HUES48 (cell line): ENCODE measurements around the gene VGLL4.

Experiments
- H3K27ac ChIP-seq: one replicate; pipeline ENCODE4 v1.7.0; 2013; ENCODE audit warnings: low read depth, low read length, inconsistent platforms
- H3K27me3 ChIP-seq: 2 replicates; pipeline ENCODE4 v1.6.1; 2013; ENCODE audit warnings: mild to moderate bottlenecking, low read length; ENCODE audit not compliant: control insufficient read depth, insufficient read depth
- H3K36me3 ChIP-seq: 2 replicates; pipeline ENCODE4 v1.6.1; 2013; ENCODE audit warnings: low read length; ENCODE audit not compliant: control insufficient read depth, insufficient read depth
- H3K4me1 ChIP-seq: 2 replicates; pipeline ENCODE4 v1.6.1; 2013; ENCODE audit warnings: mild to moderate bottlenecking, low read length; ENCODE audit not compliant: control insufficient read depth, insufficient read depth
- H3K4me3 ChIP-seq: 2 replicates; pipeline ENCODE4 v1.5.1; 2013; ENCODE audit warnings: mild to moderate bottlenecking, low read depth, low read length
- H3K9ac ChIP-seq: 2 replicates; pipeline ENCODE4 v1.6.1; 2013; ENCODE audit warnings: mild to moderate bottlenecking, low read depth, low read length, moderate library complexity
- H3K9me3 ChIP-seq: 2 replicates; pipeline ENCODE4 v1.6.1; 2013; ENCODE audit warnings: low read length; ENCODE audit not compliant: control insufficient read depth, insufficient read depth

VGLL4 gene

GRCh38 chr3:11569156-11569741 is 74.5 kb downstream of the VGLL4 start:
- Histone ChIP-seq H3K36me3 (peaks cover 9% of the 10 kb centered on the region; the same call in 1 of the 2 replicates), H3K4me3 (no peak overlapping the region), H3K27me3 (no peaks in the 10 kb centered on the region), H3K4me1 (no peaks in the 10 kb centered on the region), H3K9me3 (no peaks in the 10 kb centered on the region), H3K9ac (no peak overlapping the region), H3K27ac (no peak overlapping the region)

- Histone ChIP-seq H3K4me1 (no peaks in the 10 kb centered on the region), H3K9ac (no peak overlapping the region), H3K9me3 (no peaks in the 10 kb centered on the region), H3K4me3 (no peak overlapping the region), H3K27me3 (no peaks in the 10 kb centered on the region), H3K36me3 (peaks cover 11% of the 10 kb centered on the region; the same call in 1 of the 2 replicates), H3K27ac (no peak overlapping the region)
These were observed 75.1 kb downstream of the VGLL4 start for GRCh38 chr3:11568503-11569155.

- Histone ChIP-seq H3K4me3 (no peak overlapping the region), H3K27me3 (no peaks in the 10 kb centered on the region), H3K4me1 (no peaks in the 10 kb centered on the region), H3K9ac (no peak overlapping the region), H3K27ac (no peak overlapping the region), H3K9me3 (no peaks in the 10 kb centered on the region), H3K36me3 (peaks cover 19% of the 10 kb centered on the region; the same call in 1 of the 2 replicates)
These were observed 75.9 kb downstream of the VGLL4 start for GRCh38 chr3:11567516-11568467.

DNA sequence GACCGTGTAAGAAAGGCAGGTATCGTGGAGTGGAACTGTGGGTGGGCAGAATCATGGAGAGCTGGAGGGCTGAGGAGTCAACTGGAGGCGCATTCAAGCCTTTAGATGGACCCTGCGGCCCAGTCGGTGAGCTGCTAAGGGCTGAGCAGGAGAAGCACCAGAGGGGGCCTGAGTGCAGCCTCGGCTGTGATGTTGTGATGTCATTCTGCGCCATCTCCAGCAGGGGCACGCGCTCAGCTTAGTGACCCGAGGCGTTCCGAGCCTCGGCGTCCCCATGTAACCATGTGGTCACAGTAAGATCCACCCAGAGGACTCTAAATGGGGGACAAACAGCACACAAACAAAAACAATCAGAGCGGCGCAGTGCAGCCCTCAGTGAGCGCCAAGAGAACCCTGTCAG is 76.8 kb downstream of the VGLL4 start:
- H3K4me1 ChIP-seq = no peaks in the 10 kb centered on the region
- no peaks in the 10 kb centered on the region for H3K9me3 ChIP-seq
- no peak overlapping the region for H3K4me3 ChIP-seq
- peaks cover 23% of the 10 kb centered on the region; the same call in 1 of the 2 replicates for H3K36me3 ChIP-seq
- no peak overlapping the region for H3K27ac ChIP-seq
- H3K27me3 ChIP-seq = no peaks in the 10 kb centered on the region
- no peak overlapping the region for H3K9ac ChIP-seq

DNA sequence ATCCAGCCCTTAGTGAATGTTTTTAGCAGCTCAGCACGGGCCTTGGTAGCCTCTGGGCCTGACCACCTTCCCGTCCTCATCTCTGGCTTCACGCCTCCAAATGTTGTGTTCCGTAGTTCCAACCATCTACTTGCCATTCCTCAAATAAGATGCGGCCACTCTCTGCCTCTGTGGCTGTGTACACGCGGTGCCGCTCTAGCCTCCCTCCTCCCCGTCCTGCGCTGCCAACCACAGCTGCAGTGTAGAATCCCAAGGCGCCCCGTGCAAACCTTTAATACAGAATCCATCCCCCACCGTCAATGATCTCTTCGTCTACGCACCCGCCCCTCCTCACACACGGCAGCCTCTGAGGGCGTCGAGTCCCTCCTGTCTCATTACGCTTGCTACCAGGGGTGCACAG is 77.2 kb downstream of the VGLL4 start:
- no peaks in the 10 kb centered on the region for H3K4me1 ChIP-seq
- peaks cover 23% of the 10 kb centered on the region; the same call in 1 of the 2 replicates for H3K36me3 ChIP-seq
- H3K27ac ChIP-seq = no peak overlapping the region
- H3K4me3 ChIP-seq = no peak overlapping the region
- no peak overlapping the region for H3K9ac ChIP-seq
- no peaks in the 10 kb centered on the region for H3K27me3 ChIP-seq
- H3K9me3 ChIP-seq = no peaks in the 10 kb centered on the region

DNA sequence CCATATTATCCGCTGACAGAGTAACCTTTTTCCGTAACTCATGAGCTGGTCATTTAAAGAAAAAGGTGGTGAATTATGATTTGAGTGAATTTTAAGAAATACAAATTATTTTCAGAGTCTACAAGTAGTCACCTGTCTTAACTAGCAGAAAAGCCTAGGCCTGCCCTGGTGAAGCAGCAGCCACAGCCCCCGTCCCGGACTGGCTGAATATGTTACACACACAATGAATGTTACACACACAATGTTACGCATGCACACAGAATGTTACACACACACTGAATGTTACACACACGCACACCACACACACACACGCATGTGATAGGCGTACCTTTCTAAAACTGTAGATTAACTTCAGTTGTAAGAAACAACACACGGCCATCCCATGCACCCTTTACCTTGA is 77.8 kb downstream of the VGLL4 start:
- H3K36me3 ChIP-seq = peaks cover 23% of the 10 kb centered on the region; the same call in 1 of the 2 replicates
- no peaks in the 10 kb centered on the region for H3K9me3 ChIP-seq
- no peak overlapping the region for H3K27ac ChIP-seq
- no peak overlapping the region for H3K9ac ChIP-seq
- H3K4me3 ChIP-seq = no peak overlapping the region
- H3K27me3 ChIP-seq = no peaks in the 10 kb centered on the region
- H3K4me1 ChIP-seq = no peaks in the 10 kb centered on the region

DNA sequence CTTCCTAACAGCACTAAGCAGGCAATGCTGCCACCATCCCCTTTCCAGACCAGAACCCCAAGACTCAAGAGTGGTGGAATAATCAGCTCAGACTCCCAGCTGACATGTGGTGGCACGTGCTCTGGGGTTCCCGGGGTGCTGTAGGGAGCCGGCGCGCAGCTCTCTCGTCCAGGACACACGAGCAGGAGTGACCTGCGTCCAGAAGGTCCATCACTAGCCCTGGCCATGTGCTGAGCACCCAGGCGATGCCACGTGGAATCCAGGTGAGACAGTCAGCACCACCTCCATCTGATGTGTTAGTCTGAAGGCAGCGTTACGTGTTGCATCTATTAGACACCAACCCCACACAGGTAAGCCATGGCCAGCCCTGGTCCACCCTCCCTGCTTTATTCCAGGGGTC is 78.2 kb downstream of the VGLL4 start:
- Histone ChIP-seq H3K36me3 (peaks cover 23% of the 10 kb centered on the region; the same call in 1 of the 2 replicates), H3K9me3 (no peaks in the 10 kb centered on the region), H3K27me3 (no peaks in the 10 kb centered on the region), H3K4me3 (no peak overlapping the region), H3K4me1 (no peaks in the 10 kb centered on the region), H3K9ac (no peak overlapping the region), H3K27ac (no peak overlapping the region)

DNA sequence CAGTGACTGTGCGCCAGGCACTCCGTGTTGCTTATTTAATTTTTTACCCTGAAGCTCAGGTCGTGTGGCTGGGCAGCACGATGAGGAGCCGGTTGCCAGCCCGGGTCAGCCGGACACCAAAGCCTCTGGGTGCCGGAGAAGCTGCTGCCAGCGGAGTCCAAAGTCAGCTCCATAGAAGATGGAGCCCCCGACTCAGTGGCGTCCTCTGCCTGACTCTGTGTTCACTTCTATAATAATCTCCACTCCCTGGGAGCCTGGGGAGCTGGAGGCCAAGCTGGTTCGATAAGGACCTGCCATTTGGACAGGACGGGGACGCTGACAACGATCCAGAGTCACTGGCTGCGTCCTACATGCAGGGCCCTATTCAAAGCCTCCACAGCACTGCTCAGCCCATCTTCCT is 78.6 kb downstream of the VGLL4 start:
- H3K27ac ChIP-seq = no peak overlapping the region
- peaks cover 23% of the 10 kb centered on the region; the same call in 1 of the 2 replicates for H3K36me3 ChIP-seq
- H3K4me3 ChIP-seq = no peak overlapping the region
- no peaks in the 10 kb centered on the region for H3K27me3 ChIP-seq
- H3K9ac ChIP-seq = no peak overlapping the region
- H3K9me3 ChIP-seq = no peaks in the 10 kb centered on the region
- H3K4me1 ChIP-seq = no peaks in the 10 kb centered on the region

- H3K27ac ChIP-seq = no peak overlapping the region
- H3K9ac ChIP-seq = no peak overlapping the region
- H3K4me3 ChIP-seq = no peak overlapping the region
- H3K36me3 ChIP-seq = peaks cover 23% of the 10 kb centered on the region; the same call in 1 of the 2 replicates
- no peaks in the 10 kb centered on the region for H3K4me1 ChIP-seq
- H3K27me3 ChIP-seq = no peaks in the 10 kb centered on the region
- no peaks in the 10 kb centered on the region for H3K9me3 ChIP-seq
These were observed 79.1 kb downstream of the VGLL4 start for GRCh38 chr3:11564577-11565001.

DNA sequence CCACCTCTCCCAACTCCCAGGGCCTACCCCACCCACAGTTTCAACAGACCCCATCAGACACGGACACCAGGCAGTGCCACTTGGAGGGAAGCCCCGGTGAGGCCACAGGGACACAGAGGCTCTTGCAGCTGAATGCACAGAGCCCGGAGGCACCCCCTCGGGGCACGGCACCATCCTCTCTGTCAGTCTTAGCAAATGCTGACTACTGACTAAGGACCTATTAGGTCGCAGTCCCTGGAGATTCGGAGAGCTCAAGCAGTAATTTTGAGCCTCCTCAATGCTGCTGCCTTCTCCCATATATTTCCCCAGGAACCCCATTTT is 79.9 kb downstream of the VGLL4 start:
- H3K9me3 ChIP-seq = no peaks in the 10 kb centered on the region
- H3K27ac ChIP-seq = no peak overlapping the region
- H3K36me3 ChIP-seq = peaks cover 31% of the 10 kb centered on the region
- no peaks in the 10 kb centered on the region for H3K4me1 ChIP-seq
- no peaks in the 10 kb centered on the region for H3K27me3 ChIP-seq
- no peak overlapping the region for H3K4me3 ChIP-seq
- no peak overlapping the region for H3K9ac ChIP-seq
